NT2/D1 (cell line): Measurements from ENCODE around the gene RTN4RL2.

ENCODE experiments used
- SUZ12 ChIP-seq: IDR thresholded peaks from 2 replicates; pipeline ENCODE4 v1.6.1; 2011; ENCODE audit not compliant: insufficient read length, insufficient read depth; ENCODE audit errors: extremely low read depth
- YY1 ChIP-seq: IDR thresholded peaks from 2 replicates; pipeline ENCODE4 v1.6.1; 2011; ENCODE audit not compliant: insufficient read length, insufficient read depth

GRCh38 chr11:57506522-57506921, 46.2 kb downstream of the RTN4RL2 start:
- TF ChIP-seq YY1 (no peak), SUZ12 (no peak)
